A549 (cell line): ENCODE data around the gene RHOT2. TPM values are rescaled to one million over a fixed set of nuclear protein-coding genes. Genes with fewer than 3 reads are reported as not detected.

ENCODE experiments used
- ATAC-seq, 2 experiments: fragments of 200-7000 bp in 1 of 2; fragments of >200 bp in 1 of 2; cut with Nextera tagmentation in 1 of 2; cut with Tn5 transposase in 1 of 2; 3 replicates each; pipeline versions ENCODE4 v1.8.0 to v1.9.1; 2018 to 2020; ENCODE audit warnings: mild to moderate bottlenecking in 1 of 2, moderate library complexity in 1 of 2
- CTCF ChIA-PET: fragments of 300-600 bp; sonication (Branson Sonifier 250); formaldehyde crosslinking; extraction: SDS; loops from one replicate; lab custom pipeline; 2021; ENCODE audit warnings: antibody characterized with exemption, inconsistent platforms; lab: Yijun Ruan, JAX
- POLR2A ChIA-PET: fragments of 350-600 bp; formaldehyde crosslinking; extraction: SDS; loops from one replicate; lab custom pipeline; 2021; ENCODE audit warnings: antibody characterized with exemption, inconsistent platforms; lab: Yijun Ruan, JAX
- DNase-seq, 2 experiments: peaks; one replicate each; pipeline versions ENCODE4 v3.0.0 to v3.0.0-alpha.2; 2011 to 2016; ENCODE audit warnings: low read depth in 1 of 2, low spot score in 1 of 2
- FAIRE-seq: peaks from 2 replicates; lab custom pipeline; 2011; peaks lifted over from hg19 to GRCh38; lab: Jason Lieb, UNC
- H3K27ac ChIP-seq, 2 experiments: fragments of >200 bp; sonication (Bioruptor Twin); formaldehyde crosslinking; 3 replicates each; pipeline ENCODE4 v1.5.1; 2016 to 2017
- H3K4me1 ChIP-seq: fragments of >200 bp; sonication (Bioruptor Twin); formaldehyde crosslinking; 3 replicates; pipeline ENCODE4 v1.6.1; 2016
- H3K4me2 ChIP-seq: fragments of >200 bp; sonication (Bioruptor Twin); formaldehyde crosslinking; 3 replicates; pipeline ENCODE4 v1.6.1; 2016
- H3K4me3 ChIP-seq: fragments of >200 bp; sonication (Bioruptor Twin); formaldehyde crosslinking; 3 replicates; pipeline ENCODE4 v1.5.1; 2016
- H3K9me3 ChIP-seq: fragments of >200 bp; sonication (Bioruptor Twin); formaldehyde crosslinking; 3 replicates; pipeline ENCODE4 v1.6.1; 2016
- ATOH8 ChIP-seq: fragments of 250-450 bp; sonication (Bioruptor Pico); IDR thresholded peaks from 2 replicates; pipeline ENCODE4 v1.5.0; 2020; ENCODE audit warnings: low read depth, mild to moderate bottlenecking, moderate library complexity
- BHLHE40 ChIP-seq: IDR thresholded peaks from 2 replicates; pipeline ENCODE4 v1.6.1; 2012; ENCODE audit warnings: low read depth, low read length, inconsistent platforms
- CHD2 ChIP-seq: fragments of 150-350 bp; IDR thresholded peaks from 2 replicates; pipeline ENCODE4 v1.6.1; 2014; ENCODE audit warnings: low read length; ENCODE audit not compliant: partially characterized antibody
- EHF ChIP-seq: fragments of 250-450 bp; sonication (Bioruptor Pico); IDR thresholded peaks from 2 replicates; pipeline ENCODE4 v1.5.0; 2020; ENCODE audit warnings: mild to moderate bottlenecking
- EHMT2 ChIP-seq: fragments of 200-600 bp; sonication (generic); IDR thresholded peaks from 2 replicates; pipeline ENCODE4 v1.6.1; 2016; ENCODE audit warnings: antibody characterized with exemption, low read depth, mild to moderate bottlenecking, moderate library complexity
- EP300 ChIP-seq, 2 experiments: fragments of >200 bp; sonication (Bioruptor Twin); formaldehyde crosslinking; IDR thresholded peaks; 2 replicates in 1 of 2; 3 replicates in 1 of 2; pipeline ENCODE4 v1.6.1; 2016 to 2017
- ESRRA ChIP-seq: fragments of 150-350 bp; IDR thresholded peaks from 2 replicates; pipeline ENCODE4 v1.6.1; 2014; ENCODE audit warnings: mild to moderate bottlenecking, low read length, borderline replicate concordance
- FOSB ChIP-seq: fragments of 250-450 bp; sonication (Bioruptor Pico); IDR thresholded peaks from 2 replicates; pipeline ENCODE4 v1.5.0; 2020; ENCODE audit warnings: mild to moderate bottlenecking, moderate library complexity
- FOXS1 ChIP-seq: fragments of 250-450 bp; sonication (Bioruptor Pico); IDR thresholded peaks from 2 replicates; pipeline ENCODE4 v1.5.0; 2020; ENCODE audit warnings: mild to moderate bottlenecking, moderate library complexity
- GATA3 ChIP-seq: IDR thresholded peaks from 2 replicates; pipeline ENCODE4 v1.6.1; 2012; ENCODE audit warnings: borderline replicate concordance
- HDAC2 ChIP-seq: fragments of 200-600 bp; sonication (generic); IDR thresholded peaks from 2 replicates; pipeline ENCODE4 v1.6.1; 2016
- HEYL ChIP-seq: fragments of 250-450 bp; sonication (Bioruptor Pico); IDR thresholded peaks from 2 replicates; pipeline ENCODE4 v1.8.0; 2021; ENCODE audit warnings: mild to moderate bottlenecking, moderate library complexity
- JUN ChIP-seq, 2 experiments: fragments of >200 bp; sonication (Bioruptor Twin); formaldehyde crosslinking; IDR thresholded peaks; 2 replicates in 1 of 2; 3 replicates in 1 of 2; pipeline ENCODE4 v1.6.1; 2016 to 2017
- MYC ChIP-seq: IDR thresholded peaks from 2 replicates; pipeline ENCODE4 v1.6.1; 2012; ENCODE audit warnings: mild to moderate bottlenecking, inconsistent platforms, low read length, improper control_type of control experiment, borderline replicate concordance
- NFE2L2 ChIP-seq: fragments of 150-350 bp; conservative IDR thresholded peaks from 2 replicates; pipeline ENCODE4 v1.6.1; 2014; ENCODE audit warnings: low read length
- NR3C1 ChIP-seq: fragments of >200 bp; sonication (Bioruptor Twin); formaldehyde crosslinking; IDR thresholded peaks from 3 replicates; pipeline ENCODE4 v1.6.1; 2017
- PHF8 ChIP-seq: fragments of 200-600 bp; sonication (generic); IDR thresholded peaks from 2 replicates; pipeline ENCODE4 v1.6.1; 2016; ENCODE audit warnings: low read depth, mild to moderate bottlenecking, antibody characterized with exemption, moderate library complexity, borderline replicate concordance
- POLR2AphosphoS2 ChIP-seq: conservative IDR thresholded peaks from 2 replicates; pipeline ENCODE4 v1.6.1; 2012; ENCODE audit warnings: low read length, improper control_type of control experiment, inconsistent platforms
- RNF2 ChIP-seq: fragments of 200-600 bp; sonication (generic); IDR thresholded peaks from 2 replicates; pipeline ENCODE4 v1.6.1; 2016; ENCODE audit warnings: low read depth, mild to moderate bottlenecking, antibody characterized with exemption, moderate library complexity, borderline replicate concordance
- SMC3 ChIP-seq: fragments of >200 bp; sonication (Bioruptor Twin); formaldehyde crosslinking; IDR thresholded peaks from 3 replicates; pipeline ENCODE4 v1.6.1; 2018; ENCODE audit warnings: inconsistent platforms
- SREBF2 ChIP-seq: fragments of 450-650 bp; IDR thresholded peaks from 2 replicates; pipeline ENCODE4 v1.6.1; 2014; ENCODE audit warnings: mild to moderate bottlenecking, moderate library complexity
- TFCP2L1 ChIP-seq: fragments of 250-450 bp; sonication (Bioruptor Pico); IDR thresholded peaks from 2 replicates; pipeline ENCODE4 v1.5.0; 2021; ENCODE audit warnings: mild to moderate bottlenecking
- ZC3H11A ChIP-seq: fragments of 450-650 bp; IDR thresholded peaks from 2 replicates; pipeline ENCODE4 v1.6.1; 2014; ENCODE audit warnings: antibody characterized with exemption, mild to moderate bottlenecking
- ZFP36 ChIP-seq: fragments of 450-650 bp; IDR thresholded peaks from 2 replicates; pipeline ENCODE4 v1.6.1; 2014; ENCODE audit warnings: borderline replicate concordance; ENCODE audit not compliant: partially characterized antibody
- ZNF302 ChIP-seq: fragments of 250-450 bp; sonication (Bioruptor Pico); IDR thresholded peaks from 2 replicates; pipeline ENCODE4 v1.9.0; 2021; ENCODE audit warnings: inconsistent platforms, mild to moderate bottlenecking, moderate library complexity
- WGBS: methylation state at CpG from one replicate; pipeline ENCODE4 v1.1.6; 2017; ENCODE audit errors: missing lambda C conversion rate; 5-methylcytosine and 5-hydroxymethylcytosine counted together
- polyA plus RNA-seq, 4 experiments: library from polyadenylated mRNA; depleted of rRNA in 3 of 4; stranded (reverse); fragments of >200 nt; fragmentation: RNase III in 1 of 4; extraction: RNeasy Plus Mini Kit Qiagen cat#74134 plus additional on column Dnase treatment in 1 of 4; gene quantifications; 2 replicates in 3 of 4; 3 replicates in 1 of 4; pipeline ENCODE4 v1.2.3, GENCODE V29; 2011 to 2017
- TF ChIP-seq, protein P1 (sequence below): fragments of 250-450 bp; sonication (Bioruptor Pico); IDR thresholded peaks from 2 replicates; pipeline ENCODE4 v1.5.0; 2021; ENCODE audit warnings: mild to moderate bottlenecking, moderate library complexity, borderline replicate concordance
- TF ChIP-seq, protein P2 (sequence below): fragments of 150-350 bp; IDR thresholded peaks from 2 replicates; pipeline ENCODE4 v1.6.1; 2014; ENCODE audit warnings: low read depth, mild to moderate bottlenecking, low read length
- TF ChIP-seq, protein P3 (sequence below): fragments of >200 bp; sonication (Bioruptor Twin); formaldehyde crosslinking; IDR thresholded peaks from 3 replicates; pipeline ENCODE4 v1.6.1; 2016
- TF ChIP-seq, protein P4 (sequence below): fragments of 450-650 bp; IDR thresholded peaks from 2 replicates; pipeline ENCODE4 v1.6.1; 2014; ENCODE audit warnings: antibody characterized with exemption
- TF ChIP-seq, protein P5 (sequence below): IDR thresholded peaks from 2 replicates; pipeline ENCODE4 v1.6.1; 2012; ENCODE audit warnings: low read depth, borderline replicate concordance

The RHOT2 gene
- polyA plus RNA-seq, 2 of the 4 experiments (the other 2 are of a cell fraction): 38.0 to 83.1 TPM

GRCh38 chr16:638034-638543, 29.8 kb upstream of the RHOT2 start:
- peaks cover 30% of the 10 kb centered on the region for H3K4me1 ChIP-seq
- no peak for FAIRE-seq
- 91% methylated on average over 13 of the region's 15 CpGs for WGBS
- DNase-seq: no peak
- ChIA-PET CTCF (interaction anchor here (0.6 to 2.7 kb wide), 5 partner anchors 10 to 169 kb away, joined by 3 to 12 read pairs (median 8); no protein-coding TSS in a partner anchor), POLR2A (no interaction called here)
- ATAC-seq: no peak
- no peak overlapping the region for H3K4me2 ChIP-seq
- TF ChIP-seq RNF2 (no peak), FOSB (no peak), POLR2AphosphoS2 (no peak), EHMT2 (no peak), TFCP2L1 (no peak), BHLHE40 (no peak), ZC3H11A (no peak), HEYL (no peak), HDAC2 (no peak), NR3C1 (no peak), ATOH8 (CRISPR knock-in tag) (no peak), SMC3 (no peak), ZNF302 (no peak), PHF8 (no peak), NFE2L2 (no peak), CHD2 (no peak), GATA3 (no peak), ESRRA (no peak)
- TF ChIP-seq, protein P1, sequence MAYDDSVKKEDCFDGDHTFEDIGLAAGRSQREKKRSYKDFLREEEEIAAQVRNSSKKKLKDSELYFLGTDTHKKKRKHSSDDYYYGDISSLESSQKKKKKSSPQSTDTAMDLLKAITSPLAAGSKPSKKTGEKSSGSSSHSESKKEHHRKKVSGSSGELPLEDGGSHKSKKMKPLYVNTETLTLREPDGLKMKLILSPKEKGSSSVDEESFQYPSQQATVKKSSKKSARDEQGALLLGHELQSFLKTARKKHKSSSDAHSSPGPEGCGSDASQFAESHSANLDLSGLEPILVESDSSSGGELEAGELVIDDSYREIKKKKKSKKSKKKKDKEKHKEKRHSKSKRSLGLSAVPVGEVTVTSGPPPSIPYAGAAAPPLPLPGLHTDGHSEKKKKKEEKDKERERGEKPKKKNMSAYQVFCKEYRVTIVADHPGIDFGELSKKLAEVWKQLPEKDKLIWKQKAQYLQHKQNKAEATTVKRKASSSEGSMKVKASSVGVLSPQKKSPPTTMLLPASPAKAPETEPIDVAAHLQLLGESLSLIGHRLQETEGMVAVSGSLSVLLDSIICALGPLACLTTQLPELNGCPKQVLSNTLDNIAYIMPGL (CRISPR knock-in tag): no peak
- TF ChIP-seq, protein P2, sequence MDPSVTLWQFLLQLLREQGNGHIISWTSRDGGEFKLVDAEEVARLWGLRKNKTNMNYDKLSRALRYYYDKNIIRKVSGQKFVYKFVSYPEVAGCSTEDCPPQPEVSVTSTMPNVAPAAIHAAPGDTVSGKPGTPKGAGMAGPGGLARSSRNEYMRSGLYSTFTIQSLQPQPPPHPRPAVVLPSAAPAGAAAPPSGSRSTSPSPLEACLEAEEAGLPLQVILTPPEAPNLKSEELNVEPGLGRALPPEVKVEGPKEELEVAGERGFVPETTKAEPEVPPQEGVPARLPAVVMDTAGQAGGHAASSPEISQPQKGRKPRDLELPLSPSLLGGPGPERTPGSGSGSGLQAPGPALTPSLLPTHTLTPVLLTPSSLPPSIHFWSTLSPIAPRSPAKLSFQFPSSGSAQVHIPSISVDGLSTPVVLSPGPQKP: no peak
- H3K4me3 ChIP-seq: no peak overlapping the region
- no peak overlapping the region for H3K27ac ChIP-seq
- no peaks in the 10 kb centered on the region for H3K9me3 ChIP-seq

DNA sequence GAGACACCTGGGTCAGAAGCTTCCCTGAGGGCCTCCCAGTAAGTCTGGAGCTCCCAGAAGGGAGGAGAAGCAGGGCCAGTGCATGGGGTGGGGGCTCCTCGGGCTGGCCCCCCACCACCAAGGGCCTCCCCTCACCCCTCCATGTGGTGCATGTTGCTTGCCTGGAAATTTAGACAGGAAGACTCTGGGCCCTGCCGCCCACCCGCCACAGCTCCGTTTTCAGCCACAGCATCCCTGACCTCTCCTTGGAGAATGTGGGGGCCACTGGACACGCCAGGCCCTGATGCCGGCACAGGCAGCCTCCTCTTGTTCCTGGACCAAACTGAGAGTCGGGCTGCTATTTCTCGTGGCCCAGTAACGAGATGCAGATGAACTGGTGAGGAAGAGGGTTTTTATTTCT, 29.1 kb upstream of the RHOT2 start:
- ATAC-seq: no peak
- no peaks in the 10 kb centered on the region for H3K9me3 ChIP-seq
- DNase-seq: no peak
- H3K27ac ChIP-seq: no peak overlapping the region
- ChIA-PET CTCF (interaction anchor here (1.0 to 1.8 kb wide), 3 partner anchors 9 to 81 kb away, joined by 3 to 8 read pairs (median 8); no protein-coding TSS in a partner anchor), POLR2A (no interaction called here)
- WGBS: 85% methylated on average over 9 of the region's 9 CpGs
- FAIRE-seq: no peak
- no peak overlapping the region for H3K4me3 ChIP-seq
- H3K4me2 ChIP-seq: no peak overlapping the region
- H3K4me1 ChIP-seq: peaks cover 31% of the 10 kb centered on the region
- TF ChIP-seq, protein P3, sequence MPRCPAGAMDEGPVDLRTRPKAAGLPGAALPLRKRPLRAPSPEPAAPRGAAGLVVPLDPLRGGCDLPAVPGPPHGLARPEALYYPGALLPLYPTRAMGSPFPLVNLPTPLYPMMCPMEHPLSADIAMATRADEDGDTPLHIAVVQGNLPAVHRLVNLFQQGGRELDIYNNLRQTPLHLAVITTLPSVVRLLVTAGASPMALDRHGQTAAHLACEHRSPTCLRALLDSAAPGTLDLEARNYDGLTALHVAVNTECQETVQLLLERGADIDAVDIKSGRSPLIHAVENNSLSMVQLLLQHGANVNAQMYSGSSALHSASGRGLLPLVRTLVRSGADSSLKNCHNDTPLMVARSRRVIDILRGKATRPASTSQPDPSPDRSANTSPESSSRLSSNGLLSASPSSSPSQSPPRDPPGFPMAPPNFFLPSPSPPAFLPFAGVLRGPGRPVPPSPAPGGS: no peak
- no peak for TF ChIP-seq EP300 (IDR thresholded peaks at IDR 0.05)
- no peak for TF ChIP-seq HDAC2
- TF ChIP-seq JUN (IDR thresholded peaks at IDR 0.05): no peak
- TF ChIP-seq ZFP36: no peak
- TF ChIP-seq, protein P1 (CRISPR knock-in tag): no peak
- TF ChIP-seq SMC3: no peak
- no peak for TF ChIP-seq FOXS1 (CRISPR knock-in tag)
- no peak for TF ChIP-seq FOSB
- TF ChIP-seq, protein P4, sequence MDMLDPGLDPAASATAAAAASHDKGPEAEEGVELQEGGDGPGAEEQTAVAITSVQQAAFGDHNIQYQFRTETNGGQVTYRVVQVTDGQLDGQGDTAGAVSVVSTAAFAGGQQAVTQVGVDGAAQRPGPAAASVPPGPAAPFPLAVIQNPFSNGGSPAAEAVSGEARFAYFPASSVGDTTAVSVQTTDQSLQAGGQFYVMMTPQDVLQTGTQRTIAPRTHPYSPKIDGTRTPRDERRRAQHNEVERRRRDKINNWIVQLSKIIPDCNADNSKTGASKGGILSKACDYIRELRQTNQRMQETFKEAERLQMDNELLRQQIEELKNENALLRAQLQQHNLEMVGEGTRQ: no peak
- TF ChIP-seq SREBF2: no peak
- no peak for TF ChIP-seq EHF
- TF ChIP-seq MYC: no peak
- TF ChIP-seq, protein P5, sequence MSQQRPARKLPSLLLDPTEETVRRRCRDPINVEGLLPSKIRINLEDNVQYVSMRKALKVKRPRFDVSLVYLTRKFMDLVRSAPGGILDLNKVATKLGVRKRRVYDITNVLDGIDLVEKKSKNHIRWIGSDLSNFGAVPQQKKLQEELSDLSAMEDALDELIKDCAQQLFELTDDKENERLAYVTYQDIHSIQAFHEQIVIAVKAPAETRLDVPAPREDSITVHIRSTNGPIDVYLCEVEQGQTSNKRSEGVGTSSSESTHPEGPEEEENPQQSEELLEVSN: no peak
- TF ChIP-seq HEYL: no peak
- TF ChIP-seq EHMT2: no peak
